HG02970 (cell line): ENCODE results near the gene COL26A1.
"Not testable (repeated sequence)": the region's sequence is repeated elsewhere in the genome, so short reads cannot be mapped to it uniquely, and the experiment has no call there.

Source experiments
- ATAC-seq: cut with Tn5 transposase; IDR thresholded peaks from one replicate; pipeline ENCODE4 v1.9.1; 2021; ENCODE audit warnings: mild to moderate bottlenecking, moderate library complexity, moderate number of reproducible peaks; ENCODE audit not compliant: unreplicated experiment, low FRiP score

COL26A1 gene

GRCh38 chr7:101399759-101400158 lies 37.1 kb downstream of the COL26A1 start:
- no peak for ATAC-seq

GRCh38 chr7:101400751-101401150 lies 38.1 kb downstream of the COL26A1 start:
- ATAC-seq = no peak

- ATAC-seq = no peak
Observed at GRCh38 chr7:101401390-101402080, 38.9 kb downstream of the COL26A1 start.

GRCh38 chr7:101402081-101402779 lies 39.6 kb downstream of the COL26A1 start:
- ATAC-seq = no peak

- no peak for ATAC-seq
Observed at GRCh38 chr7:101402835-101403234, 40.2 kb downstream of the COL26A1 start.

- no peak for ATAC-seq
Observed at GRCh38 chr7:101405474-101406067, 42.9 kb downstream of the COL26A1 start.

- no peak for ATAC-seq
Observed at GRCh38 chr7:101410743-101411507, 48.2 kb downstream of the COL26A1 start.

GRCh38 chr7:101411508-101411874 lies 48.8 kb downstream of the COL26A1 start:
- ATAC-seq = no peak

- no peak for ATAC-seq
Observed at GRCh38 chr7:101412976-101413375, 50.3 kb downstream of the COL26A1 start.

GRCh38 chr7:101418694-101419093 lies 56.0 kb downstream of the COL26A1 start:
- ATAC-seq = no peak

GRCh38 chr7:101419831-101420230 lies 57.2 kb downstream of the COL26A1 start:
- no peak for ATAC-seq

GRCh38 chr7:101420436-101420835 lies 57.8 kb downstream of the COL26A1 start:
- ATAC-seq = no peak

GRCh38 chr7:101422356-101423195 lies 59.9 kb downstream of the COL26A1 start:
- no peak for ATAC-seq

GRCh38 chr7:101426303-101427011 lies 63.8 kb downstream of the COL26A1 start:
- no peak for ATAC-seq

GRCh38 chr7:101428093-101428866 lies 65.6 kb downstream of the COL26A1 start:
- no peak for ATAC-seq

GRCh38 chr7:101432316-101432715 lies 69.6 kb downstream of the COL26A1 start:
- no peak for ATAC-seq

GRCh38 chr7:101433688-101434087 lies 71.0 kb downstream of the COL26A1 start:
- no peak for ATAC-seq

- ATAC-seq = not testable (repeated sequence)
Observed at GRCh38 chr7:101434155-101434554, 71.5 kb downstream of the COL26A1 start.
